Measurements from ENCODE around the gene MEDAG.

- TF ChIP-seq, protein P1, sequence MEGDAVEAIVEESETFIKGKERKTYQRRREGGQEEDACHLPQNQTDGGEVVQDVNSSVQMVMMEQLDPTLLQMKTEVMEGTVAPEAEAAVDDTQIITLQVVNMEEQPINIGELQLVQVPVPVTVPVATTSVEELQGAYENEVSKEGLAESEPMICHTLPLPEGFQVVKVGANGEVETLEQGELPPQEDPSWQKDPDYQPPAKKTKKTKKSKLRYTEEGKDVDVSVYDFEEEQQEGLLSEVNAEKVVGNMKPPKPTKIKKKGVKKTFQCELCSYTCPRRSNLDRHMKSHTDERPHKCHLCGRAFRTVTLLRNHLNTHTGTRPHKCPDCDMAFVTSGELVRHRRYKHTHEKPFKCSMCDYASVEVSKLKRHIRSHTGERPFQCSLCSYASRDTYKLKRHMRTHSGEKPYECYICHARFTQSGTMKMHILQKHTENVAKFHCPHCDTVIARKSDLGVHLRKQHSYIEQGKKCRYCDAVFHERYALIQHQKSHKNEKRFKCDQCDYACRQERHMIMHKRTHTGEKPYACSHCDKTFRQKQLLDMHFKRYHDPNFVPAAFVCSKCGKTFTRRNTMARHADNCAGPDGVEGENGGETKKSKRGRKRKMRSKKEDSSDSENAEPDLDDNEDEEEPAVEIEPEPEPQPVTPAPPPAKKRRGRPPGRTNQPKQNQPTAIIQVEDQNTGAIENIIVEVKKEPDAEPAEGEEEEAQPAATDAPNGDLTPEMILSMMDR (conservative IDR thresholded peaks at IDR 0.05) = no peak
- TF ChIP-seq EZH2 (IDR thresholded peaks at IDR 0.05; ENCODE audit: low read depth) = no peak
Measured at GRCh38 chr13:30916991-30917390, 10.9 kb downstream of the MEDAG start.

All from PC-9 (cell line).